Caki2 (cell line): Measurements from ENCODE around the gene HMCN2. TPM values are rescaled to one million over a fixed set of nuclear protein-coding genes. Genes with fewer than 3 reads are reported as not detected.
"Not testable (repeated sequence)": the region's sequence is repeated elsewhere in the genome, so short reads cannot be mapped to it uniquely, and the experiment has no call there.

Experiments used
- DNase-seq: peaks from one replicate; pipeline ENCODE4 v3.0.0-alpha.2; 2015; ENCODE audit warnings: low read depth
- in situ Hi-C: cut with HindIII; loops from 2 replicates; pipeline ENCODE4 v1.10.0; 2016; ENCODE audit warnings: low sequenced_read_pairs, low pct_unique_long_range_greater_than_20kb, mixed read lengths
- total RNA-seq: library from RNA; depleted of rRNA; stranded (reverse); fragments of >200 nt; shearing (Covaris generic); gene quantifications from 2 replicates; pipeline ENCODE4 v1.2.3, GENCODE V29; 2014; ENCODE audit warnings: low replicate concordance

Gene HMCN2
- total RNA-seq, 1 experiment from 2014 or later, result not detected

- no peak for DNase-seq
- in situ Hi-C loops, result no loop called here
These were observed 160.3 kb downstream of the HMCN2 start for GRCh38 chr9:130425741-130426466.

DNA sequence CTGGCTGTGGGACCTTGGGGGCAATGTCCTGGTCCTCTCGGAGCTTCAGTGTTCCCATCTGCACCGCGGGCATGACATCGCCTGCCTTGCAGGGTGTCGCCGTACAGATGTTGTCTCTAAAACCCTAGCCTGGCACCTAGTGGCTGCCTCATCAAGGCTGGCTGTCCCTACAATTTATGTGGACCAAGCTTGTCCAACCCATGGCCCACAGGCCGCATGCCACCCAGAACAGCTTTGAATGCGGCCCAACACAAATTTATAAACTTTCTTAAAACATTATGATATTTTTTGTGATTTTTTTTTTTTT, 160.9 kb downstream of the HMCN2 start:
- DNase-seq, result no peak
- in situ Hi-C loops, result no loop called here

DNA sequence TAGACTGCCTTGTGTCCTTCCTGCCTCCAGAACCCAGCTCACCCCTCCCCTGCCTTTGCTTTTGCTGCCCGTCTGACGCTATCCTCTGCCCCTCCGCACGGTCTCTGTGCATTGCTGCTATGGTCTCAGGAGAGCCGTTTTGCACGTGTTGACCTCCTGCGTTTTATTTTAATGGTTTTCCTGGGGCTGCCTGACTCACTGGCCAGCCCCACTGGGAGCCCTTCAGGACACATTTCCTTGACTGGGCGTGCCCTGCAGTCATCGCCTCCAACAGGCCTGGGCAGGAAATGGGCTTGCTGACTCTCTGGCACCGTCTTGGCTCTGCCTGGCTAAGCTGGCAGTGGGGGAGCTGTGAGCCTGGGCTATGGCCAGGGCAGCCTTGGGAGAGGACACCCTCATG, 161.3 kb downstream of the HMCN2 start:
- no peak for DNase-seq
- in situ Hi-C loops, result no loop called here

- in situ Hi-C loops, result no loop called here
- DNase-seq, result no peak
These were observed 161.8 kb downstream of the HMCN2 start for GRCh38 chr9:130427326-130427725.

GRCh38 chr9:130428086-130428665, 162.6 kb downstream of the HMCN2 start:
- DNase-seq, result no peak
- in situ Hi-C loops, result no loop called here

DNA sequence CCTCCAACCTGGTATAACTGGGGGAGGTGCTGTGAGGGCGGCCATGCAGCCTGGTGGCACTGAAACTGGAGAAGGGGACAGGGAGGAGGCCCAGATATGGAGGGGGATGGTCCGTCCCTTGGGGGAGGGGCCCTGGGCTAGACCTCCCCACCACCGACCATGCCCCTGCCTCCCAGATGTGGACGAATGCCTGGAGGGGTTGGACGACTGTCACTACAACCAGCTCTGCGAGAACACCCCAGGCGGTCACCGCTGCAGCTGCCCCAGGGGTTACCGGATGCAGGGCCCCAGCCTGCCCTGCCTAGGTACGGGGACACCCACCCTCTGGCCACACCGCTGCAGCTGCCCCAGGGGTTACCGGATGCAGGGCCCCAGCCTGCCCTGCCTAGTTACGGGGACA, 163.8 kb downstream of the HMCN2 start:
- in situ Hi-C loops, result no loop called here
- DNase-seq, result no peak

GRCh38 chr9:130429831-130430230, 164.3 kb downstream of the HMCN2 start:
- no peak for DNase-seq
- in situ Hi-C loops, result no loop called here

- no peak for DNase-seq
- in situ Hi-C loops, result no loop called here
These were observed 164.7 kb downstream of the HMCN2 start for GRCh38 chr9:130430232-130430631.

DNA sequence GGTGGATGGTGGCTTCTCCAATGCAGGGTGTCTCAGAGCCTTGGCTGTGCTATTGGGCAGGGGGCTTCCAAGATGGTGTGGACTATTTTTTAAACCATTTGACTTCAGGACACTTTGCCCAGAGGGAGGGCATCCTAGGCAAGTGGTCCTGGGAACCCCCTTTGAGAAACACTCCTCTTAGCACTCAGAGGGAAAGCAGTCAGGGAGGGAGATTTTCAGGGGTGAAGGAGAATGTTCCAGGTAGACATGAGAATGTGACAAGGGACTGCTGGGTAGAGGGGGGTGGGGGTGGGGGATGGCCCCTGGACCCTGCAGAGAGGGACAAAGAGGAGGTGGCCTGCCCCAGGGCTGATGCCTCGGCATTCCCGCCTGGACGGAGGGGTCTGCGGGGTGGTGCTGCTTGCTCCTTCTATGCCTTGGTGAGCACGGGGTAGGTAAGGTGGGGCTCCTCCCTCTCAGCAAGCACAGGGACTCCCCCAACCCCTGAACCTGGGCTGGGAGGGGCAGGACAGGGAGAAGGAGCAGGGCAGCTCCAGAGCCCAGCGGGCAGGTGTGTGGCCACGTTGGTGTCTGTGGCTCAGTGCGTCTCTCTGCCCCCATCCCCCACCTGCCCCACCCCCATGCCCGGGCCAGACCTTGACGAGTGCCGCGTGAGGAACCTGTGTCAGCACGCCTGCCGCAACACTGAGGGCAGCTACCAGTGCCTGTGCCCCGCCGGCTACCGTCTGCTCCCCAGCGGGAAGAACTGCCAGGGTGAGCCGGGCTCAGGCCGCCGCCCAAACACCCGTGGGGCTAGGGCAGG, 165.4 kb downstream of the HMCN2 start:
- in situ Hi-C loops, result no loop called here
- no peak for DNase-seq

DNA sequence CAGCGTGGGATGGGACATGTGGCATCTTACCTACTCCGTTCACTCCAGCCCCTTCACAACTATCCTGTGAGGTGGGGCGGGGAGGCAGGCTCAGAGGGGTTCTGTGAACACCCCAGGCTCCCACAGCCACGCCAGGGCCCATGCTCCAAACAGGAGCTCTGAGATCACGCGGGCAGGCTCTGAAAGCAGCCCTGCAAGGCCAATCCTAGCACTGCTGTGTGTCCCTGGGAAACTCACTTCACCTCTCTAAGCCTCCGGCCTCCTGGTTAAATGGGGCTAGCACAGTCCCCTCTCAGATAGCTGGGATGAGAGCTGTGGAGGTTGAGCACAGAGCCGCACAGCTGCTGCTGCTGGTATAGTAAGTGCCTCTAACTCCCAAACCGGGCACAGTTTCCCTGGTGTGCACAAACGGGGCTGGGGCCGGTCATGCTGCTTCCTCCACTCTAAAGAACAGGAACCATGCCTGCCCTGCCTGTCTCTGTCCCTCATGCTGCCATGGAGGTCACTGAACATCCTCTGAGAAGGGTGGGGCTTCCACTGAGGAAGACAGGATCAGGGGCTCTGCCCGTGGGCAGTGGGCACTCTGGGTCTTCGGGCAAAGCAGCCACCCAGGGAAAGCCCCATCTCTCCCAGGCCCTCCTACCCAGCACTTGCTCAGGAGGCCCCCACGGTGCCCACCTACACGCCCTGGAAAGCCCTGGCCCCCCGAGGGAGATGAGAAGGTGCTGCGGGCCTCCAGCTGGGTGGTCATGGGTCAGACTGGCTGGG, 166.2 kb downstream of the HMCN2 start:
- in situ Hi-C loops, result no loop called here
- DNase-seq, result no peak

DNA sequence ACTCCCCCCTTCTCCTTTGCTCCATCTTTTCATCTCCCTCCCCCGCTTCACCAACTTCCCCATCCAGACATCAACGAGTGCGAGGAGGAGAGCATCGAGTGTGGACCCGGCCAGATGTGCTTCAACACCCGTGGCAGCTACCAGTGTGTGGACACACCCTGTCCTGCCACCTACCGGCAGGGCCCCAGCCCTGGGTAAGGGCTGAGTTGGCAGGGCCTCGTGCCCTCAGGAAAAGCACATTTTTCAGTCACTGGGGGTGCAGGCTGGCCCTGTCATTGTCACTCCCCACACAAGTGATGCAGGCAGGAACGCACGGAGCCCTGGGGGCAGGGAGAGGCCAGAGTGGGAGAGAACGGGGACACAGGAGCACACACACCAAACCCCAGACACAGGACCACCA, 166.8 kb downstream of the HMCN2 start:
- no peak for DNase-seq
- in situ Hi-C loops, result no loop called here

DNA sequence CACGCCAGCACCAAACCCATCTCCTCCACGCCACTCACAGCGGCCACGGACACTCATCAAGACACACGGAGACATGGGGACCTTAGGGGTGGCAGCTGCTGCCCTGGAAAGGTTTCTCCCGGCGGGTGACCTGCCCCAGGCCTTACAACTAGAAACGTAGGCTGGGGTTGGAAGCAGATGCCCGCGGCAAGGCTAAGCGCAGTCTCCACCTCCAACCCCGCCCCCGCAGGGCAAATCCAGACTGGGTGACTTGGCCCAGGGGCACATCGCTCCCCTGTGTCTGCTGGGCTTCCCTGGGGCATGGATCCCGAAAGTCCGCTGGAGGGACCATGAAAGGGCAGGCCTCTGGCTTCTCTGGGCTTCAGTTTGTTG, 167.2 kb downstream of the HMCN2 start:
- in situ Hi-C loops, result no loop called here
- DNase-seq, result no peak

DNA sequence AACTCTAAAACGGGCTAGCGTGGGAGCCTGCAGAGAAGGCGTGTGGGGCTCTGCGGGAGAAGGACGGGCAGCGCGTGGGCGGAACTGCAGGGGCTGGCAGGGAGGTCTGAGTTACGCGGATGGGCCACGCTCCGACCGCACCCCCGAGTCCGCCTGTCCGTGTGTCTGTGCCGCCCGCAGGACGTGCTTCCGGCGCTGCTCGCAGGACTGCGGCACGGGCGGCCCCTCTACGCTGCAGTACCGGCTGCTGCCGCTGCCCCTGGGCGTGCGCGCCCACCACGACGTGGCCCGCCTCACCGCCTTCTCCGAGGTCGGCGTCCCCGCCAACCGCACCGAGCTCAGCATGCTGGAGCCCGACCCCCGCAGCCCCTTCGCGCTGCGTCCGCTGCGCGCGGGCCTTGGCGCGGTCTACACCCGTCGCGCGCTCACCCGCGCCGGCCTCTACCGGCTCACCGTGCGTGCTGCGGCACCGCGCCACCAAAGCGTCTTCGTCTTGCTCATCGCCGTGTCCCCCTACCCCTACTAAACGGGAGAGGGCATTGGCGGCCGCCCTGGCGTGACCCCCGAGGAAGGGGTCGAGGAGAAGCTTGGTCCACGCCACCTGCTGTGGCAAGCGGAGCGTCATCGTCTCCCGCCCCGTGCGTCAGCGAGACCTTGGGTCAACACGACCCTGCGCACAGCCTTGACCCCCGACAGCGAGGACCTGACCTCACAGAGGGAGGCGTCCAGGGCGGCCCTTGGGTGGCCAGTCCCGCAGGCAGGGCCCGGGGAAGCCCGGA, 167.8 kb downstream of the HMCN2 start:
- in situ Hi-C loops, result no loop called here
- DNase-seq, result no peak

DNA sequence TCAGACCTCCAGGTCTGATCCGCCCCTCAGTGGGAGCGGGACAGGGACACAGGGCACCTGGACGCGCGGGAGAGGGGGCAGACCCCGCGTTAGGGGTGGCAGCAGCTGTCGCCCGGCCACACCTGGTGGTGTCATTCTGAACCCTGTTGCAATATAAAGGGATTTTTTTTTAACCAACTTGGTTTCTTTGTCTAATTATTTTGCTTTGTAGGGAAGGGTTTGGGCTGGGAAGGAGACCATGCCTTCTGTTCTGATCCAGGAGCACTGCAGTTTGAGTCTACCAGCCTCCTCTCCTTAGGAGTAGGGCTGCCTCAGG, 168.3 kb downstream of the HMCN2 start:
- in situ Hi-C loops, result no loop called here
- DNase-seq, result no peak

DNA sequence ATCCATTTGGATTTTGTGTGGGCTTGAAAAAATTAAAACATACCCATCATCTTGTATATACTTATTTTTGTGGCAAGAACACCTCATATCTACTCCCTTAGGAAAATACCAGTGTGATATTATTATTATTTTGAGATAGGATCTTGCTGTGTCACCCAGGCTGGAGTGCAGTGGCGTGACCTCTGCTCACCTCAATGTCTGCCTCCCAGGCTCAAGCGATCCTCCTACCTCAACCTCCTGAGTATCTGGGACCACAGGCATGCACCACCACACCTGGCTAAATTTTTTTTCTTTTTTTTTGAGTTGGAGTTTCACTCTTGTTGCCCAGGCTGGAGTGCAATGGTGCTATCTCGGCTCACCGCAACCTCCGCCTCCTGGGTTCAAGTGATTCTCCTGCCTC, 169.1 kb downstream of the HMCN2 start:
- in situ Hi-C loops, result not testable (repeated sequence)

GRCh38 chr9:130437011-130437789, 171.6 kb downstream of the HMCN2 start:
- DNase-seq, result no peak
- in situ Hi-C loops, result no loop called here

More for the DNA sequence above, 169.1 kb downstream of the HMCN2 start:
- not testable (repeated sequence) for DNase-seq

GRCh38 chr9:130438382-130438981, 172.9 kb downstream of the HMCN2 start:
- in situ Hi-C loops, result no loop called here
- DNase-seq, result no peak
